ENCODE measurements around the gene NGEF.
"Not testable (repeated sequence)": the region's sequence is repeated elsewhere in the genome, so short reads cannot be mapped to it uniquely, and the experiment has no call there.

DNA sequence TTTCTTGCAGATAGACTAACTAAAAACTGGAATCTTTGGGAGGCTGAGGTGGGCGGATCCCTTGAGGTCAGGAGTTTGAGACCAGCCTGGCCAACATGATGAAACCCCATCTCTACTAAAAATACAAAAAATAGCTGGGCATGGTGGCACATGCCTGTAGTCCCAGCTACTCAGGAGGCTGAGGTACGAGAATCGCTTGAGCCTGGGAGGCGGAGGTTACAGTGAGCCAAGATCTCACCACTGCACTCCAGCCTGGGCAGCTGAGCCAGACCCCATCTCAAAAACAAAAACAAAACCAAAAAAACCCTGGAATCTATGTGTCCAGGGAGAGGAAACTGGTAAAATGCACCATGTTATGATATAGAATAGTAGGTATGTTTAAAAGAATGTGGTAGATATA lies 39.5 kb upstream of the NGEF start:
- not testable (repeated sequence) for TF ChIP-seq POLR2A, EP300, POLR2AphosphoS5 (IDR thresholded peaks at IDR 0.05)
- TF ChIP-seq, protein P1, sequence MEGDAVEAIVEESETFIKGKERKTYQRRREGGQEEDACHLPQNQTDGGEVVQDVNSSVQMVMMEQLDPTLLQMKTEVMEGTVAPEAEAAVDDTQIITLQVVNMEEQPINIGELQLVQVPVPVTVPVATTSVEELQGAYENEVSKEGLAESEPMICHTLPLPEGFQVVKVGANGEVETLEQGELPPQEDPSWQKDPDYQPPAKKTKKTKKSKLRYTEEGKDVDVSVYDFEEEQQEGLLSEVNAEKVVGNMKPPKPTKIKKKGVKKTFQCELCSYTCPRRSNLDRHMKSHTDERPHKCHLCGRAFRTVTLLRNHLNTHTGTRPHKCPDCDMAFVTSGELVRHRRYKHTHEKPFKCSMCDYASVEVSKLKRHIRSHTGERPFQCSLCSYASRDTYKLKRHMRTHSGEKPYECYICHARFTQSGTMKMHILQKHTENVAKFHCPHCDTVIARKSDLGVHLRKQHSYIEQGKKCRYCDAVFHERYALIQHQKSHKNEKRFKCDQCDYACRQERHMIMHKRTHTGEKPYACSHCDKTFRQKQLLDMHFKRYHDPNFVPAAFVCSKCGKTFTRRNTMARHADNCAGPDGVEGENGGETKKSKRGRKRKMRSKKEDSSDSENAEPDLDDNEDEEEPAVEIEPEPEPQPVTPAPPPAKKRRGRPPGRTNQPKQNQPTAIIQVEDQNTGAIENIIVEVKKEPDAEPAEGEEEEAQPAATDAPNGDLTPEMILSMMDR (IDR thresholded peaks at IDR 0.05): not testable (repeated sequence)
